Measurements from ENCODE around the gene HPGDS.

Gene HPGDS

GRCh38 chr4:94372991-94373390 lies 30.4 kb upstream of the HPGDS start:
- TF ChIP-seq ZNF138 (tag by site-specific recombination; IDR thresholded peaks at IDR 0.05; ENCODE audit: borderline replicate concordance) (no peak), HOXC10 (CRISPR knock-in tag; IDR thresholded peaks at IDR 0.05) (no peak), ZNF394 (tag by site-specific recombination; IDR thresholded peaks at IDR 0.05; ENCODE audit: borderline replicate concordance) (no peak), ZNF645 (tag by site-specific recombination; IDR thresholded peaks at IDR 0.05) (no peak), KLF7 (tag by site-specific recombination; IDR thresholded peaks at IDR 0.05; ENCODE audit: borderline replicate concordance) (no peak), ZNF585B (tag by site-specific recombination; IDR thresholded peaks at IDR 0.05) (no peak), KLF10 (tag by site-specific recombination; IDR thresholded peaks at IDR 0.05) (no peak), ZNF37A (tag by site-specific recombination; IDR thresholded peaks at IDR 0.05) (no peak), ZNF132 (tag by site-specific recombination; IDR thresholded peaks at IDR 0.05; ENCODE audit: borderline replicate concordance) (no peak), ZNF837 (tag by site-specific recombination; IDR thresholded peaks at IDR 0.05) (no peak), ZNF140 (tag by site-specific recombination; IDR thresholded peaks at IDR 0.05) (no peak), ZNF112 (tag by site-specific recombination; IDR thresholded peaks at IDR 0.05) (no peak), ZSCAN18 (tag by site-specific recombination; IDR thresholded peaks at IDR 0.05) (no peak), ZNF488 (tag by site-specific recombination; IDR thresholded peaks at IDR 0.05) (no peak), REST (tag by site-specific recombination; IDR thresholded peaks at IDR 0.05) (no peak), ZNF629 (tag by site-specific recombination; IDR thresholded peaks at IDR 0.05) (no peak), ZFP41 (tag by site-specific recombination; IDR thresholded peaks at IDR 0.05; ENCODE audit: borderline replicate concordance) (no peak), GLIS1 (tag by site-specific recombination; IDR thresholded peaks at IDR 0.05) (no peak)
- POLR2A ChIA-PET, result no interaction called here

GRCh38 chr4:94372228-94372978 lies 29.8 kb upstream of the HPGDS start:
- Histone ChIP-seq H3K4me3 (ENCODE audit: low read depth, low read length) (no peak overlapping the region), H3K9me3 (ENCODE audit: control insufficient read depth, insufficient read depth, low read depth, low read length) (no peaks in the 10 kb centered on the region), H3K4me1 (ENCODE audit: control insufficient read depth, insufficient read depth, low read length) (no peaks in the 10 kb centered on the region), H3K27ac (ENCODE audit: extremely low read depth, low read depth, low read length) (no peak overlapping the region), H3K36me3 (ENCODE audit: control insufficient read depth in 2 of 2, insufficient read depth in 1 of 2, low read length in 2 of 2) (no peaks in the 10 kb centered on the region)
- CTCF ChIA-PET, result interaction anchor here (1.2 to 2.0 kb wide), 2 partner anchors 13 to 18 kb away, joined by 3 to 5 read pairs; no protein-coding TSS in a partner anchor
- POLR2A ChIA-PET, result no interaction called here
- TF ChIP-seq KLF10 (tag by site-specific recombination; IDR thresholded peaks at IDR 0.05) (no peak), ZNF670 (tag by site-specific recombination; IDR thresholded peaks at IDR 0.05; ENCODE audit: low read depth) (no peak), ZNF121 (tag by site-specific recombination; IDR thresholded peaks at IDR 0.05) (no peak), ZNF660 (tag by site-specific recombination; IDR thresholded peaks at IDR 0.05) (no peak), ZBTB44 (tag by site-specific recombination; IDR thresholded peaks at IDR 0.05) (no peak), KLF9 (tag by site-specific recombination; IDR thresholded peaks at IDR 0.05; ENCODE audit: low read depth) (no peak), ZNF555 (tag by site-specific recombination; conservative IDR thresholded peaks at IDR 0.05) (no peak), ZNF214 (tag by site-specific recombination; IDR thresholded peaks at IDR 0.05; ENCODE audit: borderline replicate concordance) (no peak), ZSCAN30 (tag by site-specific recombination; IDR thresholded peaks at IDR 0.05) (no peak), BCL11A (tag by site-specific recombination; IDR thresholded peaks at IDR 0.05; ENCODE audit: low read depth) (no peak)

More at GRCh38 chr4:94372991-94373390, 30.4 kb upstream of the HPGDS start:
- CTCF ChIA-PET, result interaction anchor here (1.2 kb wide), 1 partner anchor 13 kb away, joined by 3 read pairs; no protein-coding TSS in a partner anchor
- no peak overlapping the region for H3K27ac ChIP-seq (ENCODE audit: extremely low read depth, low read depth, low read length)
- no peaks in the 10 kb centered on the region for H3K4me1 ChIP-seq (ENCODE audit: control insufficient read depth, insufficient read depth, low read length)
- no peaks in the 10 kb centered on the region for H3K9me3 ChIP-seq (ENCODE audit: control insufficient read depth, insufficient read depth, low read depth, low read length)
- no peaks in the 10 kb centered on the region for H3K36me3 ChIP-seq (ENCODE audit: control insufficient read depth in 2 of 2, insufficient read depth in 1 of 2, low read length in 2 of 2)
- no peak overlapping the region for H3K4me3 ChIP-seq (ENCODE audit: low read depth, low read length)
